H1 (cell line): ENCODE data around the gene MACROH2A1. TPM values are rescaled to one million over a fixed set of nuclear protein-coding genes. Genes with fewer than 3 reads are reported as not detected.

Experiments
- CTCF ChIA-PET: fragments of 300-600 bp; sonication (Branson Sonifier 250); formaldehyde crosslinking; loops from one replicate; lab custom pipeline; 2021; ENCODE audit not compliant: partially characterized antibody; lab: Charles Lee
- POLR2A ChIA-PET: fragments of 300-600 bp; sonication (Branson Sonifier 250); formaldehyde crosslinking; loops from one replicate; lab custom pipeline; 2021; ENCODE audit warnings: inconsistent platforms; ENCODE audit not compliant: partially characterized antibody; lab: Charles Lee
- DNase-seq, 2 experiments: peaks; one replicate each; pipeline versions ENCODE4 v3.0.0 to v3.0.0-alpha.2; 2010 to 2022; ENCODE audit warnings: low spot score in 2 of 2, low read depth in 1 of 2, mixed read lengths in 1 of 2
- FAIRE-seq: peaks from 2 replicates; lab custom pipeline; 2011; peaks lifted over from hg19 to GRCh38; lab: Jason Lieb, UNC
- H2AFZ ChIP-seq: 2 replicates; pipeline ENCODE4 v1.8.1; 2012; ENCODE audit warnings: low read length, inconsistent platforms
- H2AK5ac ChIP-seq: 2 replicates; pipeline ENCODE4 v1.6.1; 2013; ENCODE audit warnings: low read depth, low read length
- H2BK120ac ChIP-seq: replicated peaks from 2 replicates; pipeline ENCODE3; 2013; ENCODE audit warnings: low read depth, low read length, inconsistent platforms
- H2BK12ac ChIP-seq: 2 replicates; pipeline ENCODE4 v1.6.1; 2013; ENCODE audit warnings: low read depth, low read length
- H2BK15ac ChIP-seq: 2 replicates; pipeline ENCODE4 v1.6.1; 2013; ENCODE audit warnings: low read length
- H2BK20ac ChIP-seq: 2 replicates; pipeline ENCODE4 v1.6.1; 2013; ENCODE audit warnings: low read length
- H2BK5ac ChIP-seq: 2 replicates; pipeline ENCODE4 v1.6.1; 2013; ENCODE audit warnings: low read depth, low read length
- H3K14ac ChIP-seq: 2 replicates; pipeline ENCODE4 v1.6.1; 2013; ENCODE audit warnings: inconsistent platforms; ENCODE audit not compliant: insufficient read length
- H3K18ac ChIP-seq: 2 replicates; pipeline ENCODE4 v1.6.1; 2013; ENCODE audit warnings: low read length; ENCODE audit errors: extremely low read depth
- H3K23ac ChIP-seq: 2 replicates; pipeline ENCODE4 v1.6.1; 2013; ENCODE audit warnings: inconsistent platforms; ENCODE audit not compliant: insufficient read length
- H3K23me2 ChIP-seq: 2 replicates; pipeline ENCODE4 v1.6.1; 2013; ENCODE audit warnings: low read depth, low read length
- H3K27ac ChIP-seq: 2 replicates; pipeline ENCODE4 v1.6.1; 2011; ENCODE audit warnings: low read depth, low read length, inconsistent platforms
- H3K27me3 ChIP-seq, 4 experiments: replicated peaks in 1 of 4; 1 replicate in 1 of 4; 2 replicates in 3 of 4; pipeline versions ENCODE4 v1.6.1 to v1.8.1; 2011 to 2013; ENCODE audit warnings: low read length in 3 of 4, mild to moderate bottlenecking in 3 of 4, inconsistent platforms in 2 of 4, mixed read lengths in 2 of 4, moderate library complexity in 1 of 4; ENCODE audit not compliant: control insufficient read depth in 3 of 4, insufficient read depth in 3 of 4; ENCODE audit errors: extremely low read depth in 1 of 4
- H3K36me3 ChIP-seq, 4 experiments: 2 replicates each; pipeline versions ENCODE4 v1.6.1 to v1.8.1; 2011 to 2013; ENCODE audit warnings: mild to moderate bottlenecking in 4 of 4, low read length in 3 of 4, moderate library complexity in 2 of 4, control low read depth in 1 of 4, inconsistent platforms in 1 of 4; ENCODE audit not compliant: insufficient read depth in 4 of 4, control insufficient read depth in 2 of 4
- H3K4ac ChIP-seq: replicated peaks from 2 replicates; pipeline ENCODE3; 2013; ENCODE audit warnings: low read length, low read depth, mixed read lengths, inconsistent platforms; ENCODE audit not compliant: insufficient read length
- H3K4me1 ChIP-seq, 4 experiments: replicated peaks in 1 of 4; 1 replicate in 1 of 4; 2 replicates in 3 of 4; pipeline versions ENCODE4 v1.6.1 to v1.8.1; 2011 to 2013; ENCODE audit warnings: low read length in 3 of 4, inconsistent platforms in 2 of 4, mixed read lengths in 1 of 4; ENCODE audit not compliant: insufficient read depth in 4 of 4, control insufficient read depth in 3 of 4
- H3K4me2 ChIP-seq, 2 experiments: 2 replicates each; pipeline versions ENCODE4 v1.6.1 to v1.8.1; 2011 to 2013; ENCODE audit warnings: low read depth in 2 of 2, low read length in 2 of 2, control low read depth in 1 of 2, inconsistent platforms in 1 of 2, mild to moderate bottlenecking in 1 of 2; ENCODE audit not compliant: insufficient read depth in 1 of 2
- H3K4me3 ChIP-seq, 4 experiments: fragments of 200-600, 300-600 bp in 1 of 4; sonication (generic), shearing (Covaris generic), sonication (Bioruptor Twin) in 1 of 4; 2 replicates each; pipeline versions ENCODE4 v1.5.1 to v1.8.1; 2011 to 2016; ENCODE audit warnings: low read length in 4 of 4, low read depth in 3 of 4, control low read depth in 2 of 4, inconsistent platforms in 2 of 4, mild to moderate bottlenecking in 2 of 4, mixed read lengths in 1 of 4, moderate library complexity in 1 of 4; ENCODE audit not compliant: insufficient read depth in 2 of 4; ENCODE audit errors: extremely low read depth in 1 of 4
- H3K56ac ChIP-seq: replicated peaks from 2 replicates; pipeline ENCODE3; 2013; ENCODE audit warnings: low read depth, mild to moderate bottlenecking, mixed read lengths, low read length, inconsistent platforms; ENCODE audit not compliant: insufficient read length
- H3K79me1 ChIP-seq: 2 replicates; pipeline ENCODE4 v1.6.1; 2013; ENCODE audit warnings: low read depth, low read length, control low read depth
- H3K79me2 ChIP-seq, 2 experiments: 2 replicates each; pipeline versions ENCODE4 v1.6.1 to v1.8.1; 2012 to 2013; ENCODE audit warnings: low read length in 2 of 2, mild to moderate bottlenecking in 2 of 2, inconsistent platforms in 1 of 2; ENCODE audit not compliant: insufficient read depth in 2 of 2, control insufficient read depth in 1 of 2
- H3K9ac ChIP-seq, 4 experiments: replicated peaks in 1 of 4; 1 replicate in 1 of 4; 2 replicates in 3 of 4; pipeline versions ENCODE4 v1.6.1 to v1.8.1; 2011 to 2013; ENCODE audit warnings: low read depth in 3 of 4, low read length in 3 of 4, control low read depth in 2 of 4, mild to moderate bottlenecking in 2 of 4, moderate library complexity in 2 of 4, inconsistent platforms in 1 of 4; ENCODE audit errors: extremely low read depth in 1 of 4
- H3K9me3 ChIP-seq, 2 experiments: 2 replicates each; pipeline versions ENCODE4 v1.6.1 to v1.8.1; 2012 to 2013; ENCODE audit warnings: mild to moderate bottlenecking in 2 of 2, moderate library complexity in 2 of 2, control low read depth in 1 of 2, inconsistent platforms in 1 of 2, low read depth in 1 of 2, low read length in 1 of 2, mixed read lengths in 1 of 2; ENCODE audit not compliant: insufficient read depth in 2 of 2
- H4K20me1 ChIP-seq, 2 experiments: replicated peaks in 1 of 2; 2 replicates each; pipeline versions ENCODE3 to v1.8.1; 2011 to 2013; ENCODE audit warnings: inconsistent platforms in 2 of 2, low read length in 2 of 2, mild to moderate bottlenecking in 1 of 2; ENCODE audit not compliant: insufficient read depth in 2 of 2, control insufficient read depth in 1 of 2
- H4K5ac ChIP-seq: 2 replicates; pipeline ENCODE4 v1.6.1; 2013; ENCODE audit warnings: low read length, low read depth, mixed read lengths, inconsistent platforms; ENCODE audit not compliant: insufficient read length
- H4K8ac ChIP-seq: 2 replicates; pipeline ENCODE4 v1.8.0; 2013; ENCODE audit warnings: mild to moderate bottlenecking, moderate library complexity, low read length, inconsistent platforms; ENCODE audit not compliant: insufficient read depth; ENCODE audit errors: extremely low read depth
- H4K91ac ChIP-seq: replicated peaks from 2 replicates; pipeline ENCODE3; 2013; ENCODE audit warnings: low read length, mixed read lengths, inconsistent platforms; ENCODE audit not compliant: insufficient read length
- ATF3 ChIP-seq: IDR thresholded peaks from 2 replicates; pipeline ENCODE4 v1.6.1; 2011; ENCODE audit warnings: low read depth, mild to moderate bottlenecking, low read length; ENCODE audit not compliant: insufficient read depth
- BRCA1 ChIP-seq: IDR thresholded peaks from 2 replicates; pipeline ENCODE4 v1.6.1; 2012; ENCODE audit warnings: low read depth, low read length, improper control_type of control experiment
- CEBPB ChIP-seq: IDR thresholded peaks from 2 replicates; pipeline ENCODE4 v1.6.1; 2012; ENCODE audit warnings: low read depth, low read length
- GTF2F1 ChIP-seq: IDR thresholded peaks from 2 replicates; pipeline ENCODE4 v1.6.1; 2012; ENCODE audit warnings: low read depth, low read length, improper control_type of control experiment, borderline replicate concordance
- HDAC2 ChIP-seq, 2 experiments: fragments of 300-600 bp in 1 of 2; sonication (generic) in 1 of 2; IDR thresholded peaks; 2 replicates each; pipeline ENCODE4 v1.6.1; 2011 to 2012; ENCODE audit warnings: low read depth in 2 of 2, low read length in 2 of 2, mild to moderate bottlenecking in 2 of 2, moderate library complexity in 2 of 2, borderline replicate concordance in 1 of 2, inconsistent platforms in 1 of 2
- MAX ChIP-seq: IDR thresholded peaks from 2 replicates; pipeline ENCODE4 v1.6.1; 2012; ENCODE audit warnings: inconsistent platforms
- NANOG ChIP-seq: IDR thresholded peaks from 2 replicates; pipeline ENCODE4 v1.6.1; 2011; ENCODE audit warnings: low read length, low read depth, mild to moderate bottlenecking, inconsistent platforms; ENCODE audit not compliant: insufficient read depth, poor library complexity, severe bottlenecking
- POLR2AphosphoS5 ChIP-seq: IDR thresholded peaks from 2 replicates; pipeline ENCODE4 v1.6.1; 2011; ENCODE audit warnings: low read depth, low read length
- POU5F1 ChIP-seq: IDR thresholded peaks from 2 replicates; pipeline ENCODE4 v1.6.1; 2011; ENCODE audit warnings: low read depth, mild to moderate bottlenecking, low read length, moderate library complexity
- RNF2 ChIP-seq: fragments of 200-900, 300-1000 bp; sonication (generic); IDR thresholded peaks from 2 replicates; pipeline ENCODE4 v1.7.1; 2016; ENCODE audit warnings: borderline replicate concordance, low read depth, mild to moderate bottlenecking, antibody characterized with exemption, low read length; ENCODE audit not compliant: poor library complexity, severe bottlenecking; ENCODE audit errors: missing control alignments
- RXRA ChIP-seq: IDR thresholded peaks from 2 replicates; pipeline ENCODE4 v1.6.1; 2011; ENCODE audit warnings: low read depth, mild to moderate bottlenecking, low read length, moderate library complexity; ENCODE audit not compliant: insufficient read depth
- TBP ChIP-seq: IDR thresholded peaks from 2 replicates; pipeline ENCODE4 v1.6.1; 2011; ENCODE audit warnings: low read depth, low read length, improper control_type of control experiment
- ZNF274 ChIP-seq: IDR thresholded peaks from 2 replicates; pipeline ENCODE4 v1.7.0; 2012; ENCODE audit warnings: low read length, borderline replicate concordance; ENCODE audit errors: extremely low read depth
- WGBS, 2 experiments: shearing (Covaris generic) in 1 of 2; methylation state at CpG; one replicate each; pipeline versions ENCODE4 v1.1.6 to v1.1.7; 2013 to 2015; ENCODE audit warnings: low lambda C conversion rate in 2 of 2, mixed read lengths in 2 of 2, inconsistent platforms in 1 of 2, low coverage in 1 of 2, missing lambda C conversion rate in 1 of 2; ENCODE audit not compliant: insufficient replicate concordance in 2 of 2, insufficient coverage in 1 of 2, insufficient read length in 1 of 2; ENCODE audit errors: extremely low coverage in 1 of 2, missing lambda C conversion rate in 1 of 2; 5-methylcytosine and 5-hydroxymethylcytosine counted together
- polyA plus RNA-seq, 7 experiments: library from polyadenylated mRNA; depleted of rRNA in 3 of 7; stranded (reverse) in 5 of 7; unstranded in 2 of 7; fragments of >200 nt in 5 of 7; fragments of 200-250 nt in 2 of 7; gene quantifications; 1 replicate in 5 of 7; 2 replicates in 1 of 7; 4 replicates in 1 of 7; pipeline versions ENCODE4 v1.2.1 to v1.2.3, GENCODE V29; 2011 to 2013; ENCODE audit warnings: missing spikeins in 2 of 7, mixed read lengths in 2 of 7
- total RNA-seq: library from RNA; stranded (reverse); fragmentation: NEBNext Ultra II Directional; extraction: Animal tissue kit (Norgen Biotek cat#: 25700); gene quantifications from 2 replicates; pipeline ENCODE4 v1.2.1, GENCODE V29; 2021

MACROH2A1 gene
- total and polyA plus RNA-seq, 2 of the 8 experiments (the other 6 are each of a cell fraction or from before 2014, with no cell fraction given): 60.0 to 92.3 TPM

GRCh38 chr5:135348918-135349317 is 50.1 kb downstream of the MACROH2A1 start:
- Histone ChIP-seq H3K36me3 (peaks cover 0 to 6% (median 2%) of the 10 kb centered on the region in 4 experiments; a peak in 3 of 8 replicates), H2BK120ac (no peak overlapping the region), H3K56ac (no peak overlapping the region), H4K8ac (no peak overlapping the region), H3K9ac (no peak overlapping the region), H4K91ac (no peak overlapping the region), H3K23ac (no peak overlapping the region), H3K23me2 (no peaks in the 10 kb centered on the region), H3K79me2 (no peaks in the 10 kb centered on the region), H2BK15ac (no peak overlapping the region), H3K4me1 (no peaks in the 10 kb centered on the region), H3K27ac (no peak overlapping the region), H2AFZ (no peak overlapping the region), H3K9me3 (no peaks in the 10 kb centered on the region), H4K20me1 (peaks cover 2 to 5% of the 10 kb centered on the region in 2 experiments), H3K4me2 (no peak overlapping the region), H3K79me1 (no peaks in the 10 kb centered on the region), H3K4ac (no peak overlapping the region), H2AK5ac (no peak overlapping the region), H4K5ac (no peak overlapping the region), H2BK12ac (no peak overlapping the region), H3K18ac (no peak overlapping the region), H2BK20ac (no peak overlapping the region), H3K4me3 (no peak overlapping the region), H2BK5ac (no peak overlapping the region), H3K14ac (no peak overlapping the region), H3K27me3 (no peaks in the 10 kb centered on the region)
- no peak for FAIRE-seq
- WGBS, 2 experiments: 90% methylated on average over 1 of the region's 1 CpG; no CpG with 5 or more reads in 1 of the 2 experiments
- DNase-seq: no peak
- ChIA-PET CTCF (interaction anchor here (0.9 to 1.4 kb wide), 2 partner anchors 9 to 21 kb away, joined by 3 to 4 read pairs; no protein-coding TSS in a partner anchor), POLR2A (no interaction called here)
- TF ChIP-seq ATF3 (no peak), RXRA (no peak), POLR2AphosphoS5 (no peak), CEBPB (no peak), MAX (no peak), NANOG (no peak), RNF2 (no peak), BRCA1 (no peak), TBP (no peak), GTF2F1 (no peak), ZNF274 (no peak), HDAC2 (IDR thresholded peaks at IDR 0.05; ENCODE audit: borderline replicate concordance in 1 of 2, low read depth in 2 of 2, low read length in 2 of 2) (no peak), POU5F1 (no peak)
